Bronchial epithelial cell (primary cell): Measurements from ENCODE around the gene PSG6. TPM values are rescaled to one million over a fixed set of nuclear protein-coding genes. Genes with fewer than 3 reads are reported as not detected.
"Not testable (repeated sequence)": the region's sequence is repeated elsewhere in the genome, so short reads cannot be mapped to it uniquely, and the experiment has no call there.

Experiments
- DNase-seq: peaks from one replicate; pipeline ENCODE4 v3.0.0-alpha.2; 2010; ENCODE audit warnings: low read depth
- FAIRE-seq: peaks from 2 replicates; lab custom pipeline; 2011; peaks lifted over from hg19 to GRCh38; lab: Jason Lieb, UNC
- H3K27me3 ChIP-seq: 2 replicates; pipeline ENCODE4 v1.5.1; 2011; ENCODE audit warnings: low read length; ENCODE audit not compliant: control insufficient read depth, insufficient read depth
- H3K36me3 ChIP-seq: 2 replicates; pipeline ENCODE4 v1.5.1; 2011; ENCODE audit warnings: low read length; ENCODE audit not compliant: control insufficient read depth, insufficient read depth
- H3K4me3 ChIP-seq: 2 replicates; pipeline ENCODE4 v1.5.1; 2011; ENCODE audit warnings: mild to moderate bottlenecking, low read depth, low read length, control low read depth
- CTCF ChIP-seq: IDR thresholded peaks from 2 replicates; pipeline ENCODE4 v1.5.1; 2011; ENCODE audit warnings: mild to moderate bottlenecking, moderate library complexity, low read length, control low read depth, inconsistent platforms; ENCODE audit not compliant: insufficient read depth, severe bottlenecking
- total RNA-seq: library from RNA; depleted of rRNA; stranded (reverse); fragments of >200 nt; gene quantifications from 2 replicates; pipeline ENCODE4 v1.2.1, GENCODE V29; 2014

PSG6 gene
- total RNA-seq = not detected in 2 replicates

GRCh38 chr19:42917634-42918033 is at the start of gene PSG6:
Gene PSG6 (minus strand): TSS chr19:42917894. CDS start chr19:42917792, 102 bp downstream.
- not testable (repeated sequence) for FAIRE-seq, H3K36me3 ChIP-seq, H3K4me3 ChIP-seq, H3K27me3 ChIP-seq, DNase-seq

- Histone ChIP-seq H3K36me3 (no peaks in the 10 kb centered on the region), H3K27me3 (no peaks in the 10 kb centered on the region), H3K4me3 (no peak overlapping the region)
- FAIRE-seq (no peak), DNase-seq (peak; percentile 39)
- no peak for TF ChIP-seq CTCF
Measured at GRCh38 chr19:42965176-42965575, 47.5 kb upstream of the PSG6 start.

- TF ChIP-seq CTCF = no peak
- FAIRE-seq (no peak), DNase-seq (no peak)
- Histone ChIP-seq H3K4me3 (no peak overlapping the region), H3K27me3 (no peaks in the 10 kb centered on the region), H3K36me3 (no peaks in the 10 kb centered on the region)
Measured at GRCh38 chr19:42961119-42961518, 43.4 kb upstream of the PSG6 start.

GRCh38 chr19:42952126-42952525 is 34.4 kb upstream of the PSG6 start:
- not testable (repeated sequence) for FAIRE-seq, DNase-seq, H3K27me3 ChIP-seq, H3K36me3 ChIP-seq, H3K4me3 ChIP-seq

GRCh38 chr19:42951476-42951875 is 33.8 kb upstream of the PSG6 start:
- not testable (repeated sequence) for H3K27me3 ChIP-seq, FAIRE-seq, DNase-seq, H3K36me3 ChIP-seq, H3K4me3 ChIP-seq

- no peak for FAIRE-seq
- TF ChIP-seq CTCF = peak; percentile 66
- H3K27me3 ChIP-seq = no peaks in the 10 kb centered on the region
- no peaks in the 10 kb centered on the region for H3K36me3 ChIP-seq
- no peak overlapping the region for H3K4me3 ChIP-seq
- DNase-seq = peak; percentile 37
Measured at GRCh38 chr19:42942187-42942789, 24.6 kb upstream of the PSG6 start.

- not testable (repeated sequence) for H3K36me3 ChIP-seq, DNase-seq, FAIRE-seq, H3K27me3 ChIP-seq, H3K4me3 ChIP-seq
Measured at GRCh38 chr19:42937107-42937506, 19.4 kb upstream of the PSG6 start, which contains the start of gene PSG7. Gene PSG7 (minus strand): TSS chr19:42937207. CDS start chr19:42937076, 131 bp downstream.

- H3K36me3 ChIP-seq, H3K27me3 ChIP-seq, H3K4me3 ChIP-seq, DNase-seq: not testable (repeated sequence)
- FAIRE-seq = peak; percentile 66
Measured at GRCh38 chr19:42934726-42935125, 17.0 kb upstream of the PSG6 start.

- not testable (repeated sequence) for FAIRE-seq, H3K36me3 ChIP-seq, H3K27me3 ChIP-seq, H3K4me3 ChIP-seq
- DNase-seq = peak; percentile 64
Measured at GRCh38 chr19:42934183-42934582, 16.5 kb upstream of the PSG6 start.

GRCh38 chr19:42933412-42933811 is 15.7 kb upstream of the PSG6 start:
- DNase-seq = peak; percentile 53
- not testable (repeated sequence) for H3K4me3 ChIP-seq, FAIRE-seq, H3K36me3 ChIP-seq, H3K27me3 ChIP-seq

- DNase-seq = peak; percentile 87
- not testable (repeated sequence) for H3K4me3 ChIP-seq, FAIRE-seq, H3K27me3 ChIP-seq, H3K36me3 ChIP-seq
Measured at GRCh38 chr19:42932485-42933101, 14.9 kb upstream of the PSG6 start.
